HG02623 (cell line): ENCODE results near the gene PLEKHB2.
"Not testable (repeated sequence)": the region's sequence is repeated elsewhere in the genome, so short reads cannot be mapped to it uniquely, and the experiment has no call there.

Experiments used
- ATAC-seq: cut with Tn5 transposase; IDR thresholded peaks from one replicate; pipeline ENCODE4 v1.9.1; 2021; ENCODE audit warnings: moderate library complexity; ENCODE audit not compliant: unreplicated experiment

Gene PLEKHB2

DNA sequence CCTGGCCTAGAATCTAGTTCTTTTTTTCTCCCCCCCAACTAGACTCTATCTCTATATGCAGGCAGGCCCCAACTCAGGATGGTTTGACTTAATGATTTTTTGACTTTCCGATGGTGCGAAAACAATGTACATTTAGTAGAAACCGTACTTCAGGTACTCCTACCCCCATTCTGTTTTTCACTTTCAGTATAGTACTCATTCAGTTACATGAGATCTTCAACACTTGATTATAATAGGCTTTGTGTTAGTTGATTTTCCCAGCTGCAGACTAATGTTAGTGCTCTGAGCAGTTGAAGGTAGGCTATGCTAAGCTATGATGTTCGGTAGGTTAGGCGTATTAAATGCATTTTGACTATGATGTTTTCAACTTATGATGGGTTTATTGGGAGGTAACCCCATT, 37.7 kb downstream of the PLEKHB2 start:
- no peak for ATAC-seq

DNA sequence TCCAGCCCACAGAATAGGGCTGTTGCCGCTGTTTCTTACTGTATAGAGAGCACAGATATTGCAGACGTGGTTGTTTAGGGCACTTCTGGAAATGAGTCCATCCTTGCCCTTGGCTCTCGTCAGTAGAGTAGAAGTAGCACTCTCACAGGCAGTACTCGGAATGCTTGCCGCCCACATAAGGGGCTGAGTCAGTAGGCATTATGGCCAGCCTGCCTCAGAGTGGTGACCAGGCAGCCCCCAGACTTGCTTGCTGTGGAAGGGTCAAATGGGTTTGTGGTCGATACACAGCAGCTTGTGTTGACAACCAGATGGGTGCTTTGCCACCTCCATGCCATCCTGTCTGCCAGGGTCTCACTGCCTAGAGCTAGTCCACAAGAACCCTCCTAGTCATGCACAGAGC, 38.7 kb downstream of the PLEKHB2 start:
- ATAC-seq, result no peak

DNA sequence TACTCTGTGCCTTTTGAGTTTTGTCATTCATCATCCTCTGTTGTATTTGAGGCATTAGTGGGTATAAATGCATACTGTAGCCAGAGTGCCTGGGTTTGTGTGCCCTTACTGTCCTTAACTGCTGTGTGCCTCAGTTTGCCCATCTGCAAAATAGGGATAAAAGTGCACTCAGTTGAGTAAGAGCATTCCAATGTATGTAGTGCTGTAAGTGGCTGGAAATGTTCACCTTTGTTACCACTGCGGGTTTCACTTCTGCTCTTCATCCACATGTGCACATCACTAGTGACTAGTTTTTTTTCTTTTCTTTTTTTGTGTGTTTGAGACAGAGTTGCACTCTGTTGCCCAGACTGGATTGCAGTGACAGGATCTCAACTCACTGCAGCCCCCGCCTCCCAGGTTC, 39.9 kb downstream of the PLEKHB2 start:
- peak; percentile 81 for ATAC-seq

DNA sequence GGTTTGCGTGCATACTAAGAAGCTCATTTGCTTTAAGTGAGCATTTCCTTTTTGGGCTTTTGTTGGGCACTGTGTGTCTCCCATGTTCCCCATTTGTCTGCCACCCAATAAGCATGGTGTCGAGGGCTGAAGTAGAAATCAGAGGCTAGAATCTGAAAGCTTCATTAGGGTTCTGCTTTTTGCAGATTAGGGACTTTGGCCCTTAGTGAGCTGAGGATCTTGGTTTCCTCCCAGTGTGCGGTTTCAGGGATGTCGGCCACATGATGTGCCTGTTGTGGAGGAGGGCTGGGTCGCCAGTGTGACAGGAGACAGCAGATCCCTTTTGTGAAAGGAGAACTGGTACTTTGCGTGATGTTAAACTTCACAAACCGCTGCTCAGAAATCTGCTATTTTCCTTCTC, 41.1 kb downstream of the PLEKHB2 start:
- no peak for ATAC-seq

- ATAC-seq, result no peak
These were observed 41.6 kb downstream of the PLEKHB2 start for GRCh38 chr2:131146749-131147148.

- no peak for ATAC-seq
These were observed 43.3 kb downstream of the PLEKHB2 start for GRCh38 chr2:131148426-131148825.

DNA sequence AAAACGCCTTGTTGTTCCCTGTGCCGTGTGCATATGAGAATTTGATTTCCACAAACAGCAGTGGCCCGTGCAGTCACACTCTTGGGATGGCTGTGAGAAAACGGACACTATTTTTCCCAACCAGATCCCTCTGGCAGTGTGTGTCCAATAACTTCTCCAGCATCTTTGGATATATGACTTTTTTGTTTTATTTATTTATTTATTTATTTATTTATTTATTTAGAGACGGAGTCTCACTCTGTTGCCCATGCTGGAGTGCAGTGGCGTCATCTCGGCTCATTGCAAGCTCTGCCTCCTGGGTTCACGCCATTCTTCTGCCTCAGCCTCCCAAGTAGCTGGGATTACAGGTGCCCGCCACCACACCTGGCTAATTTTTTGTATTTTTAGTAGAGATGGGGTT, 45.0 kb downstream of the PLEKHB2 start:
- ATAC-seq, result not testable (repeated sequence)

- ATAC-seq, result no peak
These were observed 46.3 kb downstream of the PLEKHB2 start for GRCh38 chr2:131151398-131151797.

- no peak for ATAC-seq
These were observed 46.9 kb downstream of the PLEKHB2 start for GRCh38 chr2:131152074-131152473.

GRCh38 chr2:131153529-131153928, 48.4 kb downstream of the PLEKHB2 start:
- ATAC-seq, result peak; percentile 2

- ATAC-seq, result peak; percentile 87
These were observed 49.0 kb downstream of the PLEKHB2 start for GRCh38 chr2:131154071-131154531.

GRCh38 chr2:131154647-131155046, 49.5 kb downstream of the PLEKHB2 start:
- no peak for ATAC-seq

DNA sequence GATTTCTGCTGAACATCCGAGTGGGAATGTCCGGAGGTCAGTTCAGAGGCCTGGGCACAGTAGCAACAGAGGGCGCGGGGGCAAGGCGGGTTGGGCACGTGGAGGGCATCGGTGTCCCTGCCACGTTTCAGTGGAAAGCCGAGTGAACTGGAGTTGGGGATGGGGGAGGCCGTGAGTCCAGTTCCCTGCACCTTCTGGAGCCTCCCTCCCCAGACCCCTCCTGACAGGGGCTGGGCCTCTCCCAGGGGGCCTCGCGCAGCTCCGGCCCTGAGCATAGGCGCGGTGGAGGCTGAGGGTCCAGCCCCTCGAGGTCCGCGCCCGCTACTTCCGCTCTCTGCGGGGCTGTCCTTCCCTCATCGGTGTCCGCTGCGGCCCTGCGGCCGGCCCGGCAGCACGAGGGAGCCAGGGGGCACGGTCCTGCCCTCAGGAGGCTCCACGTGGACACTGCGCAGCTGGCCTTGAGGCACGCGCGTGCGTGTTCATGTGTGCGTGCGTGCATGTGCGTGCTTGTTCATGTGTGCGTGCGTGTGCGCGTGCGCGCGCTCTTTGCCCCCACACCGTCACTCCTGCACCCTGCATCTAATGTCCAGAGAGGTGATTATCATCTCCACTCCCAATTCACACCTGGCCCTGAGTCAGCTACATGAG, 50.2 kb downstream of the PLEKHB2 start:
- no peak for ATAC-seq

DNA sequence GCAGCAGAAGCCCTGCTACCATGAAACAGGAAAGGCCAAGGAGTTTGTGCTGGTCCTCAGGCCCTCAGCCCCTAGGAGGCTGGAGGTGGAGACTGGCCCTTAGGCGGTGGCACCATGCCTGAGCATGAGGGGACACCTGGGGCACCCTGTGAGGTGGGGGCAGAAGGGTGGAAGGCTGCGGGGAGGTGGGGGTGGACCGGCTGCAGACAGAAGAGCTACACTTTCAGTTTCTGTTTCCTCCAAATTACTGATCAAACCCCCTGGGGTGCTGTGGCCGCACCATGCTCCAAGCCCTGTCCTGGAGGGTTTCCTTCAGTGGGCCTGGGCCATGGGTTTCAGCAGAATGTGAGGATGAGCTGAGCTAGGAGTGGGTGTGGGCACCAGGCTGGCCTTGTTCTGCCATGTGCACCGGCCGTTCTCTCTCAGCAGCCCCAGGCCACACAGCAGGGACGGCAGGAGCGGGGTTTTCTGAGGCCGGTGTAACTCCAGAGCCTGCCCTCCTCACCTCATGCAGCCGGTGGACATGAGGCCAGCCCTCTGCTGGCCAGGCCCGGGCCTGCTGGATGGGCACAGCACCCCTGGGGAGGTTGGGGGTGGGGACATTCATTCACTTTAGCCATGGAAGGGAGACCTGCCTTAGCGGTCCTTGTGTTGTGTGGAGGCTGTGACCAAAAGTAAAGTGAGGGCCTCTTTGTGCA, 51.5 kb downstream of the PLEKHB2 start:
- no peak for ATAC-seq

DNA sequence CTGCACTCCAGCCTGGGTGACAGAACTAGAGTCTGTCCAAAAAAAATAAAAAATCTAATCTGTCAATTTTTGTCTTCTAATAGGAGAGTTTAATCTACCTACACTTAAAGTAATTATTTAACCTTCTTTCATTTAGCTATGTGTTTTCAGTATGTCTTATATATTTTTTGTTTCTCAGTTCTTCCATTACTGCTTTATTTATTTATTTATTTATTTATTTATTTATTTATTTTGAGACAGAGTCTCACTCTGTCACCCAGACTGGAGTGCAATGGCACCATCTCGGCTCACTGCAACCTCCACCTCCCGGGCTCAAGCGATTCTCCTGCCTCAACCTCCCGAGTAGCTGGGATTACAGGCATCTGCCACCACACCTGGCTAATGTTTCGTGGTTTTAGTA, 60.4 kb downstream of the PLEKHB2 start:
- not testable (repeated sequence) for ATAC-seq

- ATAC-seq, result no peak
These were observed 63.4 kb downstream of the PLEKHB2 start for GRCh38 chr2:131168538-131168937.

- ATAC-seq, result not testable (repeated sequence)
These were observed 72.9 kb downstream of the PLEKHB2 start for GRCh38 chr2:131178050-131178449.

DNA sequence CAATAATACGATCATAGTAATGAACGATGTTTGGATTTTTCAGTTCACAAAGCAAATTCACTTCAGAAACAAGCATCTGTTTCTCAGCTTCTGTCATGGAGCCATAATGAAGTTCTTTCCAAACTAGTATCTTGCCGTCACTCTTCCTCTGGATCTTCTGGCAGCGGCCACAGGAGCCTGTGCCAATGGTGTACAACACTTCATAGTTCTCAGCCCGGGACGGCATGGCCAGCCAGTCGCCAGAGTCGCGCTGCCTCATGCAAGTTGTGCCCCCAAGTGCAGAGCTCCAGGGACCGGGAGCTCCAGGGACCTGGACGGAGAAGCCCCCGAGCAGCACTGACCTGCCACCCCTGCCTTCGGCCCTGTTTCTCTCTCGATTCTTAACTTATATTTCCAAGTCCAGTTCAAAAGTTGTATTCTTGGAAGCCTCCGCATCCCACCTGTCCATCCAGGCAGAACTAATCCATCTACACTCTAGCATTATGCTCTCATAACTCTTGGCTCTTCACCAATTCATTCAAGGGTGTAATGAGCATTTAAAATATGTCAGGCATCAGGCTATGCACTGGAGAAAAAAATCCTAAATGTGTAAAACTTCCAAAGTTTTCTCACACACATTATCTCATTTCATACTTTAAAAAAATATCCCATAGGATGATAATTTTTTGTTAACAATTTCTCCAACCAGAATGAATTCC, 73.7 kb downstream of the PLEKHB2 start:
- ATAC-seq, result not testable (repeated sequence)

DNA sequence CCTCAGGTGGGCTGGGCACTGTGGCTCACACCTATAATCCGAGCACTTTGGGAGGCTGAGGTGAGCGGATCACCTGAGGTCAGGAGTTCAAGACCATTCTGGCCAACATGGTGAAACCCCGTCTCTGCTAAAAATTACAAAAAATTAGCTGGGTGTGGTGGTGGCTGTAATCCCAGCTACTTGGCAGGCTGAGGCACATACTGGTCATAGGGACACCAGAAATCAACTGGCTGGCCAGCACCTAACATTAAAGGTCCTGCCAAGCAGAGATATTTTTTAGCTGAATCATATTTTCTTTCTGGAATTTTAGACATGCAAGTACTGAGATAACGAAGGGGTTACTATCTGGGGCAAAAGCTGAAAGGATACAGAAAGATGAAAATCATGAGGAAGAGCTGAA, 76.3 kb downstream of the PLEKHB2 start:
- ATAC-seq, result not testable (repeated sequence)

DNA sequence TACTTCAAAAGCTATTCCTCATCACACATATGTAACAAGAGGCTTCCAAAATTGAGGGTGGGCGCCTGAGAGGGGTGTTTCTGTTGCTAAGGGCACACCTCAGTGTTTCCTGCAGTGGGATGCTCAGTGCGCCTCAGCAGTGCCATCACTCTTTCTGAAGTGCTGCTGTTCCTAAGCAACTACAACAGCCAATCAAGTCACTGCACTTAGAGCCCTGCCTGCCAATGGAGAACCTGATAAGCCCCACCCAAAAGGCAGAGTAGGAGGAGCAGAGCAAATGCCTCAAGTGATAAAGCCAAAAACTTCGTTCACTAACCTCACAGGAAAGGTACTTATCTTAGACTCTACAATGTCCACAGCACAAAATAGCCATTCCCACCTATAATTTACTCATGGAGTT, 88.3 kb downstream of the PLEKHB2 start:
- ATAC-seq, result not testable (repeated sequence)

- not testable (repeated sequence) for ATAC-seq
These were observed 91.0 kb downstream of the PLEKHB2 start for GRCh38 chr2:131196186-131196585.
